GM19351 (cell line): ENCODE results near the gene BPIFA2.
"Not testable (repeated sequence)": the region's sequence is repeated elsewhere in the genome, so short reads cannot be mapped to it uniquely, and the experiment has no call there.

Source experiments
- ATAC-seq: cut with Tn5 transposase; IDR thresholded peaks from one replicate; pipeline ENCODE4 v1.9.1; 2021; ENCODE audit warnings: mild to moderate bottlenecking, moderate library complexity; ENCODE audit not compliant: unreplicated experiment

BPIFA2 gene

DNA sequence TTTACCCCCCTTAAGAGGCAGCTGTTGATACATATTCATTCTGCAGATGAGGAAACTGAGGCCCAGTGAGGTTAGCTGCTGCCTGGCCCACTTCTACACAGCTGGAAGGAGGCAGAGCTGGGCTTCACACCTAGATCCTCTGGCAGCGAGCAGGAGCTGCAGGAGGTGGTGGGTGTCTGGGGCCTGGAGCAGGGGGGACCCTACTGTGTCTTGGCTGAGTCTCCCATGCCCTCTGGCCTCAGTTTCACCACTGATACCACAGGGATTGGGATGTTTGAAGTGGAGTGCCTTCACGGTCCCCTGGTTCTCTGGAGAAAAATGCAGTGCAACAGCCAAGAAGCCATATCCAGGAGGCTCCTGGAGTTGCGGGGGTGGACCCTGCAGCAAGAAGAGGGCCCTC is 8.2 kb upstream of the BPIFA2 start:
- no peak for ATAC-seq

DNA sequence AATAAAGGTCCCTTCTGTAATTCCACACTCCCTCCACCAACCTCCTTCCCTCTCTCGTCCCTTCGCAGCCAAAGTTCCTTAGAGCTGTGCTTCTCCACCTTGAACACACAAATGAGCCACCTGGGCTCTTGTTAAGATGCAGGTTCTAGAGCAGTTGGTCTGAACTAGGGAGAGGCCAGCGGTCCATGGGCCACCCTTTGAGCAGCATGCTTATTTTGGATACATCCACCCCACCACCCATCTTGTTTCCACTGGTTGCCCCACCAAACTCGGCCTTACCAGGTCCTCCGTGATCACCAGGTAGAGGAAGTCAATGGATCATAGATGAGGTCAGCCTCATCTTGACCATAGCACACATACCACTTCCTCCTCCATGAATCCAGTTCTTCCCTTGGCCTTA is 7.3 kb upstream of the BPIFA2 start:
- ATAC-seq: no peak

DNA sequence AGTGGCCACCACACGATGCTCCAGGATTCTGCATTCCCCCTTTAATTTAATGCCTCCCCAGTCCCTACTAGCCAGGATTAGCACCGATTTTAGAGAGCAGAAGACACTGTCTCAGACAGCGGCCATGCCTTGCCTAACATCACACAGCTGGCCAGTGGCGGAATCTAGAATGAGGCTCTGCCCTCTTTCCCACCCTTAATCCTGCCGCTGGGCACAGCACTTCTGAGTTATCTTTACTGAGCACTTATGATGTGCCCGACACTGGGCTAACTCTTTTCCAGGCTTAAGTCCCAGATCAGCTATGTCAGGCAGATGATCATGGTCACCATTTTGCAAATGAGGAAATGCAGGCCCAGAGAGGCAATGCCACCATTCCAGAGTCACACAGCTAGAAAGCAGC is 5.6 kb upstream of the BPIFA2 start:
- no peak for ATAC-seq

DNA sequence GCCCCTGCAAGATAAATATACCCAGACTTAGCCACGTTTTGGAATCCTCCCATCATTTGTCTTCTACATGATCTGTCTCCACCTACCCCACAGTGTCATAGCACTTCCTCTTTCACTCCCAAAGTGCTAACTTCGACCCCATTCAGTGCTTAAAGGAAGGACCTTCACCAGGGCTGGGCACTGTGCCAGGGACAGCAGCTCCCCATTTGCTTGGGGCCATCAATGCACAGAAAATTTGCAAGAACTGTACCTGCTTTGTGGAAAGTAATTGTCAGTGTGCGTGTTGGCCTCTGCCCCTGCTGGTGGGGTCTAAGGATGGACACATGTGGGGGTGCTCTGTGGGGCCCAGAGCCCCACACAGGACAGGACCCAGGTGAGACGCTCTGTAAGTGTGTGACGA is 5.2 kb upstream of the BPIFA2 start:
- no peak for ATAC-seq

DNA sequence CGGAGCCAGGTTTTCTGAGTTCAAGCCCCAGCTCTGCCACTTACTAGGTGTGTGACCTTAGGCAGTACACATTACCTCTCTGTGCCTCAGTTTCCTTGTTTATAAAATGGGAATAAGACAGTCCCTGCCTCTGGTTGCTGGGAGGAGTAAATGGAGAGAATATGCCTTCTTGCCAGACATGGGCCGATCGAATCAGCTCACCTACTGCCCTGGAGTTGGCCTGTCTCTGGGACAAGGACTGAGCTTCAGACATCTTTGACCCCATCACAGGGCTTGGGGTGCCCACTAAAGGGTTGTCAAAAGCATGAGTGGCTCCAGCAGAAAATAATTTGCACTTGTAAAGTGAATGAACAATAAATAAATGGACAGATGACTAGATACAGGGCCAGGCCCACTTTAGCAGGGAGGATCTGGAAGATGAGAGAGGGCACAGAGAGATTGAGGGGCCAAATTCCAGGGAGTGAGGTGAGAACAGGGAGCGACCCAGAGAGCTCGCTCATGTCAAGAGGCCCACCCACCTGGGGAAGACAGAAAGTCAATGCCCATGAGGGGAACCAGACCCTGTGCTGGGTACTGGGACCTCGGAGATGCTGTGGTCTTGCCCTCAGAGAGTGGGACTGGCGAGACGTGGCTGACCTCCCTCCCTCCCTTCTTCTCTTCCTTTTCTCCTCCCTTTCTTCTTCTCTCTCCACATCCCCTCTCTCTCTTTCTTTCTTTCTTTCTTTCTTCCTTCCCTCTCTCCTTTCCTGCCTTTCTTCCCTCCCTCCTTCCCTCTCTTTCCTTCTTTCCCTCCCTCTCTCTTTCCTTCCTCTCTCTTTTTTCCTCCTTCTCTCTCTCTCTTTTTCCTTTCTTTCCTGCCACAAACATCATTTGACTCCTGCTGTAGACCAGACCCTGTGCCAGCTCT is 3.9 kb upstream of the BPIFA2 start:
- ATAC-seq: no peak

DNA sequence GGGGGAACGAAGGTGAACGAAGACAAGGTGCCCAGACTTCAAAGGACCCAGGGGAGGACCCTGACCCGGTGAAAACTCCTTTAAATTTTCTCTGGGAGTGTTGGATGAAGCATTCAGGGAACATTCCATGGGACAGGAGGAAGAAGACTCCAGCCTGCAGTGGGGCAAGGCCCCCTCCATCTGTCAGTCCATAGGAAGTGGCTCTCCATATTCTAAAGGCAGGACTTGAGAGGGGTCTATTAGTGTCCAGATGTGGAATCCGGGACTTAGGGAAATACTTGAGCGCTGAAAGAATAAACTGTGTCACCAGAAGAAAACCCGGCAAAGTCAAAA is 3.2 kb upstream of the BPIFA2 start:
- no peak for ATAC-seq

DNA sequence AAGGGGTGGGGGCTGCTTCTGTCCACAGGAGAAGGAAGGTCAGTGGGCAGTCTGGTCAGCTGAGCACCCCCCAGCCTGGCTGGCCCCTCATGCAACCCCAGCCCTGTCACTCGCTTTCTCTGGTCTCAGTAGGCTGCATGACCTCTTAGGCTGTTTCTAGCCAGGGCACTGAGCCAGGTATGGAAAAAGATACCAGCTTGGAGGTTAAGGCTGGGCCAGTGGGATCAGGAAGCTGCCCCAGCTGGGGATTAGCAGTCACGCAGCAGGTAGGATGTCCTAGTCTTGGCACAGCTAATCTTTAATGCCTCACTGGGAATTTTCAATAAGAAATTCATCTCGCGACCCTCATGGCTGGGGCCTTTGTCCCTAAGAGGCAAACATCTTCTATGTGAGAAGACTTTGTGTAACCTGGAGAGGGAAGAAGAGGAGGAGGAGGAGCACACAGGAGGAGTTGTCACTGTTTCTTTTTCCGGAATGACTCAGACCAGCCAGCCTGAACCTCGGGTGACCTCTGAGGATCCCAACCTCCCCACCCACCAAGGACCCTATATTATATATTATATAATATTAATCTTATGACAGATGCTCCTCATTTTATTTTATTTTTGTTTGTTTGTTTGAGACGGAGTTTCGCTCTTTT is 2.4 kb upstream of the BPIFA2 start:
- no peak for ATAC-seq

DNA sequence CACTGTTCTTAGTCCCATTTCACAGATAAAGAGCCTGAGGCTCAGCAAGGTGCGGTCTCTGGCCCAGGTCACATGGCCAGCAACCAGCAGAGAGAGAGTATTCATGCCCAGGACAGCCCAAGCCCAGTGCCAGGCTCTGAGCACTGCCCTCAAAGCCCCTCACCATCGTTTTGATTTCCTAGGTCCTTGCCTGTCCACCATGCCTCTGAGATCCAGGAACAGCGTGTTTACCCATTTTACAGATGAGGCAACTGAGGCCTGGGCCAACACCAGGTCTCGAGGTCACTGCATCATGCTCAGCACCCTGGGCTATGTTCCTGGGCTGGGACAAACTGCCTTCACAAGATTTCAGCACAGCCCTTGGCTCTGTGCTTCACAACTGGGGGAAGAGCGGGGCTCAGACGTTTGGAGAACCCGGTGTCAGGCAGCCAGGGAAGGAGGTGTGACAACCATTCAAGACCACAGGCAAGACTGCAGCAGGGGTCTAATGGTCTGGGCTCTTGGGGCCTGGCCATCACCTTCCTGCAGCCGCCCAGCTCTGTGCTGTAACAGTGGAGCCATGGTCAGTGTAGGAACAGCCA is 1.3 kb upstream of the BPIFA2 start:
- ATAC-seq: no peak

DNA sequence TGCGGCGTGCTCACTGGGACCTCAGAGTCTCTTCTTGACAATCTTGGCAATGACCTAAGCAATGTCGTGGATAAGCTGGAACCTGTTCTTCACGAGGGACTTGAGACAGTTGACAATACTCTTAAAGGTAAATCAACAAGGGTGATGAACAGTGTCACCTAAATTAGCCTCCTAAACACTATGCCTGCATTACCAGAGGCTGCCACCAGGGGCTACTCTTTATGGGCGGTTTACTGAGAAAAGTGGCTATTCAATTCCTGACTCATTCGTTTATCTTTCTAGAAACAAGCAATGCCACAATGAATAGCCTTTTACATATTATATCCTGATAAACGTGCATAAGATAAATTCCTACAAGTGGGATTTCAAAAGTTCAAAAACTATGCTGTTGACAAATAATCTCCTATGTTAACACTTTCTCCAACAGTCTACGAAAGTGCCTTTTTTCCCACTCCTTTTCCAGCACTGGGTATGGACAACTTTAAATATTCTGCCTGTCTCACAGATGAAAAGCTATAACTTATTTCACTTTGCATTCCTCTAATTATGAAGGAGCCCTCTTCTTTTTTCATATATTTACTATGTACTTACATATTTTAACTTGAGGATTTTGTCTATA is 1.3 kb downstream of the BPIFA2 start:
- ATAC-seq: no peak

DNA sequence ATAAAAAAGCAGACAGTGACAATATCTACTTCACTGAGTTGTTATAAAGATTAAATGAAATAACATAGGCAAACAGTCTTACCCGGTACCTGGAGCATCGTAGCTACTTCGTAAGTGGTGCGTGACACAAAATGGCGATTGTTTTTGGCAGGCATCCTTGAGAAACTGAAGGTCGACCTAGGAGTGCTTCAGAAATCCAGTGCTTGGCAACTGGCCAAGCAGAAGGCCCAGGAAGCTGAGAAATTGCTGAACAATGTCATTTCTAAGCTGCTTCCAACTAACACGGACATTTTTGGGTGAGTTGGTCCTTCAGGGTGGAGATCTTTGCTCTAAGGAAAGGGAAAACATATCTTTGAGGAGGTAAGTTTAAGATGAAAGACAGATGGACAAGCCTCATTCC is 4.8 kb downstream of the BPIFA2 start:
- ATAC-seq: no peak

DNA sequence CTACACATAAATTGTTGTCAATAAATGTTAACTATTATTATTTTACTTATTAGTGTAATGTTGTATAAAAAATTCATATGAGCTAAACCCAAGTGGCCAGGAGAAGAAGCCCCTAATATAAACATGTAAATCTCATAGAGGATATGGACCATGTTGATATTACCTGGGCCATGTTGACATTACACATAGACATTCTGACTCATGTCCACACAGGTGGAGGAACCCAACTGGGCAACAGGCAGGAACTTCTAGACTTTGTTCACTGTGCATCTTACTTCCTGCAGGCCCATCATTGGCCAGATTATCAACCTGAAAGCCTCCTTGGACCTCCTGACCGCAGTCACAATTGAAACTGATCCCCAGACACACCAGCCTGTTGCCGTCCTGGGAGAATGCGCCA is 7.2 kb downstream of the BPIFA2 start:
- ATAC-seq: no peak

DNA sequence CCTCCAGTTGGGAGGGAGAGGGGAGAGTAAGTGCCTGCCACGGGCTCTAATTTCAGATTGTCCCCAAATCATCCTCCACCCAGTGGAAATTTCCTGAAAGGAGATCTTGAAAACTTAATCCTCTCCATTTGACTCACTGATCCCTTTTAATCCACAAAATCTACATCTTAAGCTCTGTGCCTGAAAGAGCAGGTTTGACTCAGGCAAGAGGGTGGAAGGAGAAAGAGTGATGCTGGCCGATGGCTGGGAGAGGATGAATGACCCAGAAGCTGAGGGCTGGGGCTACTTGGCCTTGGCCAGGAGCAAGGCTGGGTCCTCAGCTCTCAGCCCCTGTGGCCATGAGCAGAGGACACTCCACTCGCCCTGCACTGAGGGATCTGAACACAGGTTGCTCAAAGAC is 8.1 kb downstream of the BPIFA2 start:
- no peak for ATAC-seq

DNA sequence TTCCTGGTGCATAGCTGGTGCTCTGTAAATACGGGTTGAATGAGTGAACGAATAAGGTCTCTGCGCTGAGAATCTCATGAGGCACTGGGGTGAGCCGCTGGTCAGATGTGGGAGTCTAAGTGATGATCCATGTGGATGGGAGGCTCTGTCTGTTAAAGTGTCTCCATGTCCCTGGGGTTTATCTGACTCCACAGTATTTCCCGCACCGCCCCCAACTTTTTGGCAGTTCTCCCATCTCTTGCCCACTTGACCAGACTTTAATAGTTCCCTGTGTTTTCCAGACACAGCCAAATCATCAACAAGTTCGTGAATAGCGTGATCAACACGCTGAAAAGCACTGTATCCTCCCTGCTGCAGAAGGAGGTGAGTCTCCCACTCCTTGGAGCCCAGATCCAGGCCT is 9.9 kb downstream of the BPIFA2 start:
- ATAC-seq: no peak

DNA sequence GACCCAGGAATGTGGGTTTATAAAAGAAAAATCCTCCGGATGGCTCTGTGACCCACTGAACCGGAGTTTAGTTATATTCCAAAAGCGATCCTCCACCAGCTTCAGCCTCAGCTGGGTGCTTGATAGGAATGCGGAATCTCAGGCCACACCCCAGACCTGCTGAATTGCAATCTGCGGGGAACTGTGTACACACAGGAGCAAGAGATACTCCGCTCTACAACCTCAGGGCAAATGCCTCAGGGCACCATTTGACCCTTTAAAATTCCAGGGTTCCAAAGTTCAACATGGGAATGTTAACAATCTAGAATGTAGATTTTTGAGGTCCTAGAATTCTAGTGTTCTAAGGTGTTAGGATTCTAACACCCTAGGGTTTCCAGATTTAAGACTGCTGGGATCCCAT is 10.8 kb downstream of the BPIFA2 start:
- ATAC-seq: no peak

DNA sequence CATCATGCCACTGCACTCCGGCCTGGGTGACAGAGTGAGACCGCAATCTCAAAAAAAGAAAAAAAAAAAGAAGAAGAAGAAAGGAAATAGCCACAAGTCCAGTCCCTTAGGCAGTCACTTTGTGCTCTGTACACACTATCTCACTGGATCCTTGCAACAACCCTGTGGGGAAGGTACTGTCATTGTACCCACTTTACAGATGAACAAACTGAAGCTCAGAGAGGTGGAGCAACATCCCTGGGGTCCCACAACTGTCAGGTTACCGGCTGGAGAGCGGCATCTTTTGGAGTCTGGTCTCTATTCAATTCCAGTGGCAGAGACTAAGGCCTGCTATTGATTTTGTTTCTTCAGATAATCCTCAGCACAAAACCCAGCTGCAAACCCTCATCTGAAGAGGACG is 12.2 kb downstream of the BPIFA2 start:
- ATAC-seq: no peak

DNA sequence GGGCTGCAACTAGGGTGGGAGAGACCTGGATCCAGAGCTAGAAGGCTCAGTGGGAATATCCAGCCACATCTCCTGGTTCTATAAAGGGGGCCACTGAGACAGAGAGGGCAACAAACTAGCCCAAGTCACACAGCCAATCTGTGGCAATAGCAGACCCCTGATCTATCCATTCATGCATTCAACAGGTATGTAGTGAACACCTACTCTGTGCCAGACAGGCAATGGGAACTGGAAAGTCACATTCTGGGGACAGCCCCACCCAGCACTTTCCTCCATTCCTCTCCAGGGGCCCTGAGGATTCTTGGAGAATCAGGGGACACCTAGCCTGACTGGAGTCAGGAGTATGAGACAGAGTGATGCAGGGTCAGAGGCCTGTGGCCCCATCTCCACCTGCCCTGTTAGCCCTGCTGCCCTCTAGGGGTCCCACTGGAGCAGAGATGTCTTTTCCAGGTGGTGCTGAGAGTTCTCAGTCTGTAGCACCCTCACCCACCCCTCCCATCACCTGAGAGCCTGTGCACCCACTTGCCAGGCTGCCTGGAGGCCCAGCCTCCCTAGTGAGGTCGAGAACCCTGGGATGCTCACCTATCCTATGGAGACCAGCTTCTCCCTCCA is 13.6 kb downstream of the BPIFA2 start:
- no peak for ATAC-seq

DNA sequence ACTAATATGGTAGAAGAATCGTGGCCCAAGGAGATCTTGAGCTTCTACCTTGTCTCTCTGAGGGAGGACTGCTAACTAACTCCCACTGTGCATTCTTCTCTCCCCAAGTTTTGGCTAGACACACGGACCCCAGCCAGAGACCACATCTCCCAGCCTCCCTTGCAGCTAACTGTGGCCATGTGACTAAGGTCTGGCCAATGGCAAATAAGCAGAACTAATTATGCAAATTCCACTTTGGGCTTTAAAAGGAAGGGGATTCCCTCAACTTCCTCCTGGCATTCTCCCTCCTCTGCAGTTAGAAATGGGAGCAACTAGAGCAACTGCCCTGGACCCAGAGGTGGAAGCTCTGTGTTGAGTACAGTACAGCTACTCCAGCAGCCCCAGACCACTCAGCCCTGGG is 15.4 kb downstream of the BPIFA2 start:
- no peak for ATAC-seq

DNA sequence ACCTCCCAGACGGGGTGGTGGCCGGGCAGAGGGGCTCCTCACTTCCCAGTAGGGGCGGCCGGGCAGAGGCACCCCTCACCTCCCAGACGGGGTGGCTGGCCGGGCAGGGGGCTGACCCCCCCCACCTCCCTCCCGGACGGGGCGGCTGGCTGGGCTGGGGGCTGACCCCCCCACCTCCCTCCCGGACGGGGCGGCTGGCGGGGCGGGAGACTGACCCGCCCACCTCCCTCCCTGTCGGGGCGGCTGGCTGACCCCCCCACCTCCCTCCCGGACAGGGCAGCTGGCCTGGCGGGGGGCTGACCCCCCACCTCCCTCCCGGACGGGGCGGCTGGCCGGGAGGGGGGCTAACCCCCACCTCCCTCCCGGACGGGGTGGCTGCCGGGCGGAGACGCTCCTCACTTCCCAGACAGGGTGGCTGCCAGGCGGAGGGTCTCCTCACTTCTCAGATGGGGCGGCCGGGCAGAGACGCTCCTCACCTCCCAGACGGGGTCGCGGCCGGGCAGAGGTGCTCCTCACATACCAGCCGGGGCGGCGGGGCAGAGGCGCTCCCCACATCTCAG is 17.2 kb downstream of the BPIFA2 start:
- ATAC-seq: not testable (repeated sequence)

DNA sequence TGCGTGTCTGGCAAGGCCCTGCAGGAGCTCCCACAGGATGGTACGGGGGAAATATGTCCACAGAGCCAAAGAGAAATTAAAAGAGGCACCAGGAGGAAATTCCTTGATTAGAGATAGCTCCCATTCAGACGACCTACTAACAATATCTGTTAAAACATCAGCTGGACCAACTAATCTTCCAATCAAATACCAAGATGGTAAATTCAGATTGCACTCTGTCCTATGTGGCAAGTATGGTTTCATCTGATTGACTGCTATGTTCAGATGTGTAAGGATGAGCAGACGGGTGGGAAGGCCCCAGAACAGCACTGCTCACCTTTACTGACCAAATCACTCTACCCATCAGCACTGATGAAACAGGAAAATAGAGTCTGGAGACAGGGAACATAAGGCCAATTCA is 19.5 kb downstream of the BPIFA2 start:
- ATAC-seq: no peak

DNA sequence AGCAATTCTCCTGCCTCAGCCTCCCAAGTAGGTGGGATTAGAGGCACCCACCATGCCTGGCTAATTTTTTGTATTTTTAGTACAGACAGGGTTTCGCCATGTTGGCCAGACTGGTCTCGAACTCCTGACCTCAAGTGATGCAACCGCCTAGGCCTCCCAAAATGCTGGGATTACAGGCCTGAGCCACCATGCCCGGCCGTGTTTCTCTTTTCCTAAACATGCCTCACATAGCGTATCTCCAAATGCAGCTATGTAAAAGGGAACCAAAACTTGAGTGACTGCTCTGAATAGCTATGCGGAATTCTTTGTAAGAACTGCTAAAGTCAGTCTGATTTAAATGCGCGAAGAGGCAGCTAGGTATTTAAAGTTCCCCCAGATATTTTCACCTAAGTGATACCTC is 20.5 kb downstream of the BPIFA2 start:
- no peak for ATAC-seq

DNA sequence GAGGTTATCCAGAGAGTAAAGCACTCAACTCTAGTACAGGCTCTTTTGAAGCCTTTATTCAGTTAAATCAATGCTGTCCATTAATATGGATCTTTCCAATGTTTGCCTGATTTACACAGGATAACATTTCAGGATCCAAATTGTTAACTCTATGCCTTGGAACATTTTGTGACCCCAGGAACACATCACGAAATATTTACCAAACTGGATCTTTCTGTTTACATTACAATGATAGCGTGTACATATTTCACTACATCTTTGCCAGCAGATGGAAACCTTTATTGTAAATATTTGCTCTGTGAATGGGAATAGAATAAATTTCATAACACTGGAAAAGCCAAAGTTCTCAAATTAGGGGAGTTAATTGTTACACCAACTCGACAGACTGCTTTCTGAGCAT is 23.5 kb downstream of the BPIFA2 start:
- ATAC-seq: no peak
